ENCODE data around the gene RAPSN. TPM values are rescaled to one million over a fixed set of nuclear protein-coding genes. Genes with fewer than 3 reads are reported as not detected.
A peak's percentile ranks its signal among the peaks of the same experiment; 100 is the strongest.

RAPSN gene
- total and polyA plus RNA-seq, 2 donors (not counting 3 experiments of a cell fraction or from before 2014, with no cell fraction given): 0.18 to 1.6 TPM

DNA sequence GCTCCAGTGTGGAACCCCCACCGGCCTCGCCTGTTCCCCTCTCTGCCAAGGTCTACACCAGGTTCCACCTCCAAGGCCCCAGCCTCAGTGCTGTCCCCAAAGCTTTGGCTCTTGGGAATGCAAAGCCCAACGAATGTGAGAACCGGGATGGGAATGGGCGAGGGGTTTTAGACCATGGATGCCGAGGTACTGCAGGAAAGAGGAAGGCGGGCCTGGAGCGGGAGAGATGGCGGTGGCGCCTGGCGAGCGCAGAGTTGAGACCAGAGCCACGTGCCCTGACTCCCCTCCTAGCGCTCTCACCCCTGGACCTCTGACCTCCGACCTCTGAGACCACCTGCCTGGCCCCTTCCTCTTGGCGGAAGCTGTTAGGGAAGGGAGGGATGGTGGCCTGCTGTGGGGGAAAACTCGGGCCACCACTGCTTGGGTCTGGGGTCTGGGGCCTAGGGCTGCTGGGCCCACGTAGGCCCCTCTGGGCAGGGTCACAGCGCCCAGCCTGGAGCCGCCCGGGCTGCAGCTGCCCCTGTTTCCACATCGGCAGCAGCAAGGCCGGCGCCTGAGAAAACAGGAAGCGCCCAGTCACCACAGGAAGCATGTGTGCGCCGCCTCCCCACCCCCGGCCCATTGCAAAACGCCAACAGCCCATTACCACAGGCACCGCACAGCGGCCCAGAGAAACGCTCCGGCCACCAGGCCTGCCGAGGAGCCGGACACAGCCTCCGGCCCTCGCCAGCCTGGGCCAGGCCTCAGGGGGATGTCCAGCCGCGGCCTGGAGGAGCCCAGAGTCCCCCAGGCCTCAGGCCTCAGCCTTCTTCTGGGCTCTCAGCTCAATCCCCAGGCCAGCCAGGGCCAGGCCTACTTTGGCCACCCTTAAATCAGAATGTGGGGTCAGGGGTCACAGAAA lies 54.4 kb downstream of the RAPSN start:
- Histone ChIP-seq H3K9ac (replicated peaks; ENCODE audit: extremely low read depth, insufficient read depth, low read length) (peak overlapping the region; percentile 96), H3K36me3 (ENCODE audit: control insufficient read depth in 2 of 2, extremely low read depth in 1 of 2, insufficient read depth in 2 of 2, low read length in 2 of 2) (no peaks in the 10 kb centered on the region), H2AFZ (ENCODE audit: low read depth, low read length) (peak overlapping the region; percentile 34), H3K4me3 (replicated peaks in 1 of 3; ENCODE audit: insufficient read depth in 1 of 3, low read depth in 1 of 3, low read length in 3 of 3) (no peak overlapping the region), H3K9me1 (replicated peaks; ENCODE audit: control insufficient read depth, extremely low read depth, insufficient read depth, low read length) (no peaks in the 10 kb centered on the region), H4K20me1 (replicated peaks; ENCODE audit: control insufficient read depth, extremely low read depth, insufficient read depth, low read length) (no peaks in the 10 kb centered on the region), H3K9me3 (replicated peaks; ENCODE audit: control insufficient read depth, insufficient read depth, low read length) (no peaks in the 10 kb centered on the region), H3K27ac (ENCODE audit: insufficient read depth, low read depth, low read length) (peak overlapping the region; percentile 99), H3K27me3 (ENCODE audit: control insufficient read depth in 2 of 2, insufficient read depth in 2 of 2, low read length in 2 of 2) (no peaks in the 10 kb centered on the region), H3K79me2 (ENCODE audit: control insufficient read depth, insufficient read depth, low read length) (no peaks in the 10 kb centered on the region), H3K4me1 (ENCODE audit: control insufficient read depth, extremely low read depth, insufficient read depth, low read length) (peaks cover 23% of the 10 kb centered on the region), H3K4me2 (ENCODE audit: insufficient read depth, low read length) (peak overlapping the region; percentile 32)
- dilution Hi-C loops (cut with MboI; ENCODE audit: extremely low pct_ligation_motif_present, low sequenced_read_pairs) (no loop called here), intact Hi-C loops (cut with micrococcal nuclease) (loop anchor here (1.0 kb wide), 2 partner anchors 14 to 20 kb away; partner anchors contain the start of gene SLC39A13)
- ChIA-PET POLR2A (interaction anchor here (0.7 kb wide), 1 partner anchor 14 kb away, joined by 4 read pairs; the partner anchor contains the start of gene SLC39A13), CTCF (interaction anchor here (1.2 to 5.5 kb wide), 2 partner anchors 21 to 39 kb away, joined by 3 to 76 read pairs; no protein-coding TSS in a partner anchor)
- DNase-seq (ENCODE audit: low read depth, low spot score) (peak; percentile 93), FAIRE-seq (peak; percentile 94)
- TF ChIP-seq, protein P1, sequence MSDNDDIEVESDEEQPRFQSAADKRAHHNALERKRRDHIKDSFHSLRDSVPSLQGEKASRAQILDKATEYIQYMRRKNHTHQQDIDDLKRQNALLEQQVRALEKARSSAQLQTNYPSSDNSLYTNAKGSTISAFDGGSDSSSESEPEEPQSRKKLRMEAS (IDR thresholded peaks at IDR 0.05; ENCODE audit: insufficient read depth, insufficient read length): peak; percentile 66
- peak; percentile 43 for TF ChIP-seq MYC (IDR thresholded peaks at IDR 0.05; ENCODE audit: low read depth, low read length)
- TF ChIP-seq POLR2AphosphoS5 (IDR thresholded peaks at IDR 0.05; ENCODE audit: insufficient read depth, low read depth, low read length): peak; percentile 99
- peak; percentile 60 for TF ChIP-seq JUN (IDR thresholded peaks at IDR 0.05; ENCODE audit: borderline replicate concordance, insufficient read depth, insufficient read length, low read depth)
- no peak for TF ChIP-seq GATA2 (IDR thresholded peaks at IDR 0.05; ENCODE audit: insufficient read depth, insufficient read length, low read depth, low read length)
- no peak for TF ChIP-seq EZH2 (IDR thresholded peaks at IDR 0.05; ENCODE audit: borderline replicate concordance, low read depth, low read length, severe bottlenecking)
- peak; percentile 91 for TF ChIP-seq POLR2A (IDR thresholded peaks at IDR 0.05; ENCODE audit: low read depth, low read length)
- TF ChIP-seq, protein P2, sequence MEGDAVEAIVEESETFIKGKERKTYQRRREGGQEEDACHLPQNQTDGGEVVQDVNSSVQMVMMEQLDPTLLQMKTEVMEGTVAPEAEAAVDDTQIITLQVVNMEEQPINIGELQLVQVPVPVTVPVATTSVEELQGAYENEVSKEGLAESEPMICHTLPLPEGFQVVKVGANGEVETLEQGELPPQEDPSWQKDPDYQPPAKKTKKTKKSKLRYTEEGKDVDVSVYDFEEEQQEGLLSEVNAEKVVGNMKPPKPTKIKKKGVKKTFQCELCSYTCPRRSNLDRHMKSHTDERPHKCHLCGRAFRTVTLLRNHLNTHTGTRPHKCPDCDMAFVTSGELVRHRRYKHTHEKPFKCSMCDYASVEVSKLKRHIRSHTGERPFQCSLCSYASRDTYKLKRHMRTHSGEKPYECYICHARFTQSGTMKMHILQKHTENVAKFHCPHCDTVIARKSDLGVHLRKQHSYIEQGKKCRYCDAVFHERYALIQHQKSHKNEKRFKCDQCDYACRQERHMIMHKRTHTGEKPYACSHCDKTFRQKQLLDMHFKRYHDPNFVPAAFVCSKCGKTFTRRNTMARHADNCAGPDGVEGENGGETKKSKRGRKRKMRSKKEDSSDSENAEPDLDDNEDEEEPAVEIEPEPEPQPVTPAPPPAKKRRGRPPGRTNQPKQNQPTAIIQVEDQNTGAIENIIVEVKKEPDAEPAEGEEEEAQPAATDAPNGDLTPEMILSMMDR (IDR thresholded peaks at IDR 0.05; ENCODE audit: extremely low read depth in 1 of 2, insufficient read depth in 1 of 2, low read depth in 1 of 2, low read length in 2 of 2): no peak
- peak; percentile 84 for TF ChIP-seq FOS (IDR thresholded peaks at IDR 0.05; ENCODE audit: borderline replicate concordance, insufficient read depth, low read length)
- BruUV-seq (replicated peaks): no TSS peak

Measured in endothelial cell of umbilical vein (primary cell).